Measurements from ENCODE around the gene SF1. TPM values are rescaled to one million over a fixed set of nuclear protein-coding genes. Genes with fewer than 3 reads are reported as not detected.
"Not testable (repeated sequence)": the region's sequence is repeated elsewhere in the genome, so short reads cannot be mapped to it uniquely, and the experiment has no call there.

Gene SF1, protein sequence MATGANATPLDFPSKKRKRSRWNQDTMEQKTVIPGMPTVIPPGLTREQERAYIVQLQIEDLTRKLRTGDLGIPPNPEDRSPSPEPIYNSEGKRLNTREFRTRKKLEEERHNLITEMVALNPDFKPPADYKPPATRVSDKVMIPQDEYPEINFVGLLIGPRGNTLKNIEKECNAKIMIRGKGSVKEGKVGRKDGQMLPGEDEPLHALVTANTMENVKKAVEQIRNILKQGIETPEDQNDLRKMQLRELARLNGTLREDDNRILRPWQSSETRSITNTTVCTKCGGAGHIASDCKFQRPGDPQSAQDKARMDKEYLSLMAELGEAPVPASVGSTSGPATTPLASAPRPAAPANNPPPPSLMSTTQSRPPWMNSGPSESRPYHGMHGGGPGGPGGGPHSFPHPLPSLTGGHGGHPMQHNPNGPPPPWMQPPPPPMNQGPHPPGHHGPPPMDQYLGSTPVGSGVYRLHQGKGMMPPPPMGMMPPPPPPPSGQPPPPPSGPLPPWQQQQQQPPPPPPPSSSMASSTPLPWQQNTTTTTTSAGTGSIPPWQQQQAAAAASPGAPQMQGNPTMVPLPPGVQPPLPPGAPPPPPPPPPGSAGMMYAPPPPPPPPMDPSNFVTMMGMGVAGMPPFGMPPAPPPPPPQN
- 154 TPM for total RNA-seq

DNA sequence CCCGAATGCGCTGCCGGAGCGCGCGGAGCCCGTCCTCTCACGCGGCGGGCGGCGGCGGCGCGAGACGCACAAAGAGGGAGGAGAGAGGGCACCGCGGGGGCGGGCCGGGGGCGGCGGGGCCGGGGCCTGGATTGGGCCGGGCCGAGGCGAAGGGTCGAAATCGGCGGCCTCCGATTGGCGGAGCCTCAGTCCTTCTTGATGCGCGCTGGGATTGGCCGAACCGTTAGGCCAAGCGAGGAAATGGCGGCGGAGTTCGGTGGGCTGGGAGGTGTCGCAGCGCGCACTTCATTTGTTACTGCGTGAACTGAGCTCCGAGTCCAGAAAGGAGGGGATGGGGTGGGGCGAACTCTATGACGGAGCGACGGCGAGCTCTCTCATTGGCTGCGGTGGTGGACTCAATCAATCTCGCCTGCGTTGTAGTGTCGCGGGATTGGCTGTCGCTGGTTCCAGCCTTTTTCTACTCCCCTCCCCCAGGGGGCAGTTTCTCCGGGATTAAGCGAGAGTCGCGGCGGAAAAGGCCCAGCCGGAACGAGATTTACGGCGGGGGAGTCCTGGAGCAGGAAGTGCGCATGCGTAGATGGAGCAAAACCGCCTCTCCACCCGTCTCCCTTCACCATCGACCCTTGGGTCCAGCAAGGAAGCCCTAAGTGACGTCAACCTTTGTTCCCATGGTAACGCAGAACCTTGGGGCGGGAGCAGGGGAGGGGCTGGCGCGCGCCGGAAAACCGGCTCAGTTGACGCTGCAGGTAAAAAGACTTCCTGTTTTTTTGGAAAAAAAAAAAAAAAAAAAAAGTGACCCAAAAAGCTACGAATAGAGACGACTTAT lies at the start of gene SF1:
SF1 (minus strand) TSS at position 70 of the 826 bp plus-strand sequence. CDS start 150 bp downstream, outside the sequence.
- DNase-seq: peak; percentile 100

DNA sequence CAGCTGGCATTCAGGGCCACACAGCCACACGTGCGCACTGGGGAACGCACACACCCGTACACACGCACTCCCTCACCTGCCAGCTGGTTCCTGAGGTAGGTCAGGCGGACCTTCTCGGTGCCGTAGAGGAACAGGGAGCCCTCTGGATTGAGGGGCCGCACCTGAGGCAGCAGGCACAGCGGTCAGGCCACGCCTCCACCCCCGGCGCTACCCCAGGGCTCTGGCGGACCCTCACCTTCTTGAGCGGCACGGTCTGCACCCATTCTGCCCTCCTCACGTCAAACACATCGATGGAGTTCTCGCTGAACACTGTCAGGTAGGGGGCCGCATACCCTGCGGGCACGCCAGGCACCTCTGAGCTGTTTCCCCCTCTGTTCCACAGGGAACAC lies 49.1 kb upstream of the SF1 start:
- no peak for DNase-seq

DNA sequence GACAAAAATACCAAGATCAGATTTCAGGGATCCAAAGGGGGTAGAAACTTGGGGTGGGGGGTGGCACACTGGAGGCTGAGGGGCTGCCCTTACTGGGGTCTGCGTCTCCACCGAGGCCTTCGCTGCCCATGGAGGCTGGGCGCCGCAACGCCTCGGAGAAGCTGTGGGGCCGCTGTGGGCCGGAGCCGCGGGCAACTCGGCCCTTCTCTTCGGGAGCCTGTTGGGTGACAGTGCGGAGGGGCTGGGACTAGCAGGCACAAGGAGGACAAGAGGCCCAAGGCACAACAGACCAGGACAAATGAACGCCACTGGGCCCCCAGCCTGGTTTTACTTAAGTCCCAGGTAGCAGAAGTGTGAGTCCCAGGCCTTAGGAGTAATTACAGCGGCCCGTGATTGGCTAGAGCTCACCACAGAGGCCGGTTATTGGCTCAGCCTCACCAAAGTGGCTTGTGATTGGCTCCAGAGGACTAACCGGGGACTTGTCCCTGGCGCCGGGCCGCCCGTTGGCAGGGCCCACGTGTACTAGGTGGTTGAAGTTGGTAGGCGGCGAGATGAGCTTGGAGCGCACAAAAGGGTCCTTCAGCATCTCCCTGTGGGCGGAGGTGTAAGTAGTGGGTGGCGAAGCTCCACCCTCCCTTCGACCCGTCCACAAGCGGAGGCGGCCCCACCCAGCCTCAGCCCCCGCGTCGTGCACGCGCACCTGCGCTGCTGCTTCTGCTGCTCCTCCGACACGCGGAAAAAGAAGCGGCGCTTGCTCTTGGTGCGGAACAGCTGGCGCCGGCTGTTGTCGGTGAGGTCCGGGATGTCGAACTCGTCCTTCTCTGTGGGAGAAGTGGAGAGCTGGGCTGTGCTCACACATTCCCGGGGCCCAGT lies 48.5 kb upstream of the SF1 start:
- DNase-seq: no peak

DNA sequence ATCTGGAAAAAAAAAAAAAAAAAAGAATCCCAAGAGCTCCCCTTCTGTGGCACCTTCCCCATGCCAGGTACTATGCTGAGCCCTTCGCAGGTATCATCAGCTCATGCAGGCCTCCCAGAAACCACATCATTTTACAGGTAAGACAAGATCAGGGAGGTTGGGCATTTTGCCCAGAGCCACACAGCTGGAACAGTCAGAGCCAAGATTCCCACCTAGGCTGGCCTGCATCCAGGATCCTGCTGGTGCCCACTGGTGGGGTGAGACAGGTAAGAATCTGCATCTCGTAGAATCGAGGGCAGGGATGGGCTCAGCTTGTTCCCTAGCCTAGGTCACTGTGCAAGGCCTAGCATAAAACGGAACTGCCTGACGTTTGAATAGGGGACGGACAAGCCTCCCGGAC lies 47.7 kb upstream of the SF1 start:
- no peak for DNase-seq

DNA sequence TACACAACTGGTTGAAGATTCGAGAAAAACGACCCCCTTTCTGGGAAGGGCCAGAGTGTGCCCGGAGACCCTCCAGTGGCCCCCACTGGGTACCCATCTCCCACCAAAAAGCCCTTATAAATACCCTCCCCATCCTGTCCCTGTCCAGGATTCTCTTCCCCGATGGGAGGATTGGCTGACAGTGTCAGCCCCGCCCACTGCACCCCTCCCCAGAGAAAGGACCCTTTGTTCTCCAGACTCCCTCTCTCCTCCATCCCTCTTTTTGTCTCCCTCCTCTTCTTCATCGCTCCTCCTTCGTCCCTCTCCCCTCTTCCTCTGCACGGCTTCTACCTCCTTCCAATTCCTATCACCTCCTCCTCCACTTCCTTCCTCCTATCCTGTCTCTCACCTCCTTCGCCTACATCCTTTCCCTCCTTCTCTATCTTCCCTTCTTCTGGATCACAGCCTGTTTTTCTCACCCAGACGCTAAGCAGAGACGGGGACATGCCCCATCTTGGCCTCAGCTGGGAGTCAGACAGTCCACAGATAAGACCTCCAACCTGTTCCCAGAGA lies 45.3 kb upstream of the SF1 start:
- DNase-seq: no peak

DNA sequence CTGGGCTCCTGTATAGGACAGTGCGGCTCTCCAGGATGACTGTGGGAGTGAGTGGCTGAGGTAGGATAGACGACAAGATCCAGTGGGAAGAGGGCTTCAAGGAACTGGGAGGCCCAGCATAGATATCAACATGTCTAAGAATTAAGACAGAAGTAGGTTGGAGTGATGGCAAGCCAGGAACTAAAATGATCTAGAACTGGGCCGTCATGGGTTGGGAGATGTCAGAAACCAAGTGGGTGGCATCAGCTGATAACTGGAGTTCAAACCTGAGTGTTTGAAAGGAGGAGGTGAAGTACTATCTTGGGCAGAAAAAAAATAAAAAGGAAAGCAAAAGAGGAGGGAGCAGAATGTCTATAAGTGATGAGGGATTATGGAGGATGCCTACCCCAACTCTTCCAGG lies 39.1 kb upstream of the SF1 start:
- no peak for DNase-seq

DNA sequence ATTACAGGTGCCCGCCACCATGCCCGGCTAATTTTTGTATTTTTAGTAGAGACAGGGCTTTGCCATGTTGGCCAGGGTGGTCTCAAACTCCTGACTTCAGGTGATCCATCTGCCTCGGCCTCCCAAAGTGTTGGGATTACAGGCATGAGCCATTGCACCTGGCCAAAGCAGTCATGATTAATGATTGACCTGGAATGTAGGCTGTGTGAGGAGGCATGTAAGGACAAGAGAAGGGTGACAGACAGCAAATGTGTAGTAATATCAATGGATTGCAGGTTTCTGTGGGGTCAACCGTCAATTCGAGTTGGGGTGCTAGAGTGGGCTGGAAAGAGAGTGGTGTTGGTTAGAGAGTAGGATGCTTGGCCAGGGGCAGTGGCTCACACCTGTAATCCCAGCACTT lies 37.1 kb upstream of the SF1 start:
- not testable (repeated sequence) for DNase-seq

DNA sequence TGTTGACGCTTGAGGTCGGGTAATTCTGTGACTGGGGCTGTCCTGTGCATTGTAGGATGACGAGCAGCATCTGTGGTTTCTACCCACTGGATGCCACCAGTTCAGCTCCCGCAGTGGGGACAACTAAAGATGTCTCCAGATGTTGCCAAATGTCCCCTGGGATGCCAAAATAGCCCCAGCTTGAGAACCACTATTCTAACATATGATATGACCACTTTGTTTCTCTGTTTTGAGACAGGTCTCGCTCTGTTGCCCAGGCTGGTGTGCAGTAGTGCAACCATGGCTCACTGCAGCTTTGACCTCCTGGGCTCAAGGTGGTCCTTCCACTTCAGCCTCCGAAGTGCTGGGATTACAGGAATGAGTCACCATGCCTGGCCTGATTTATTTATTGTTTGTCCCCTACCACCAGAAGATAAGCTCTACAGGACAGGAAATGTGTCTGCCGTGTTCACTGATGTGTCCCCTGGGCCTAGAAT lies 36.4 kb upstream of the SF1 start:
- no peak for DNase-seq

DNA sequence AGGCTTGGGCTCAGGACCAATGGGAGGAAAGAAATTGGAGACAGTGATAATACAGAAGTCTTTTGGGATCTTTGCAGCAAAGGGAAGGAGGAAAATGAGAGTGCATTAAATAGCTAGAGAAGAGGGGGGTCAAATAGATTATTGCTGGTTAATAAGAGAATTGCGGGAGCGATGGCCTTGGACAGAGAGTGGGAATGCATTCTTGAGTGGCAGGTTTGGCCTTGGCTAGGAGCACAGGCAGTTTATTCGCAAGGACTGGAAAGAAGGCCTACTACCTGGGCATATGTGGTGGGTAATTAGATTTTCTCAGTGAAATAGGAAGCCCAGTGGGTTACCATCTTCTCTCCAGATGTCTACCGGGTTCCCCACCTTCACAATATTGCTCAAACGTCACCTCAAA lies 35.5 kb upstream of the SF1 start:
- no peak for DNase-seq

DNA sequence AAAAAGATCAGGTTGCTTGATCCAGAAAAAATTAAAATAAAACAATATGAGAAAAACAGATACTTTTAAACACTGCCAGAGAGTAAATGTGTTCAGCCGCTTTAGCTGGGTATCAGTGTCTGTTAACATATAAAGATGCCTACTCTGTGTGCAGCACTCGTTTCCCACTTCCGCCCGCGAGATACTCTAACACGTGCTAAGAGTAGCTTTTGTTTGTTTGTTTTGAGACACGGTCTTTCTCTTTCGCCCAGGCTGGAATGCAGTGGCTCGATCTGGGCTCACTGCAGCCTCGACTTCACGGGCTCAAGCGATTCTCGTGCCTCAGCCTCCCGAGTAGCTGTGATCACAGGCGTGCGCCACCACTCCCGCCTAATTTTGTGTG lies 32.5 kb upstream of the SF1 start:
- no peak for DNase-seq

DNA sequence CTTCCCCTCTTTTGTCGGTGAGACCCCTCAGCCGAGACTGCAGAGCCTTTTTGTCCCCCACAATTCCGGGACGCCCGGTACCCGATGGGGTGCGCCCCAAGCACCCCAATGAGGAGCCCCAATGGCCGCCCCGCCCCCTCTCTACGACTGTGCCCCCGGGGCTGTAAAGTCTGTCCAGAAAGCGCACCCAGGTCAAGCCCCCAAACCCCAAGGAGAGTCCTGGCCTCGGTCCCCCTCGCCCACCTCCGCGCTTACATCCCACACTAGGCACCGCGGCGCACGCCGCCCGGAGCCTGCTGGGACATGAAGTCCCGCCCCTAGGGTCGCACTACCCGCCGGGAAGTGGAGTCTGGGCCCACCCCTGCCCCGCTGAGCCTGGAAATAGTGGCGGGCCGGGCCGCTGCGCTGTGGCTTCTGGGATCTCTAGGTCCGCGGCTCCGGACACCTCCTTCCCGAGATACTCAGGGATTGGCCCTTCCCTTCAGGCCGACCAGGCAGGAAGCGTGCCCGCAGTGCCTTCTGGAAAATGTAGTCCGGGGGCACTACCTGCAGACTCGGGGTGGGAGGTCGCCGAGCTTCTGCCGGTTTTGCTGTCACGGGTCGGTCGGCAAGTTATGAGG lies 32.0 kb upstream of the SF1 start, which contains the start of gene MEN1:
MEN1 (minus strand) TSS at position 281 of the 620 bp plus-strand sequence. CDS start 442 bp downstream, outside the sequence.
- peak; percentile 95 for DNase-seq

DNA sequence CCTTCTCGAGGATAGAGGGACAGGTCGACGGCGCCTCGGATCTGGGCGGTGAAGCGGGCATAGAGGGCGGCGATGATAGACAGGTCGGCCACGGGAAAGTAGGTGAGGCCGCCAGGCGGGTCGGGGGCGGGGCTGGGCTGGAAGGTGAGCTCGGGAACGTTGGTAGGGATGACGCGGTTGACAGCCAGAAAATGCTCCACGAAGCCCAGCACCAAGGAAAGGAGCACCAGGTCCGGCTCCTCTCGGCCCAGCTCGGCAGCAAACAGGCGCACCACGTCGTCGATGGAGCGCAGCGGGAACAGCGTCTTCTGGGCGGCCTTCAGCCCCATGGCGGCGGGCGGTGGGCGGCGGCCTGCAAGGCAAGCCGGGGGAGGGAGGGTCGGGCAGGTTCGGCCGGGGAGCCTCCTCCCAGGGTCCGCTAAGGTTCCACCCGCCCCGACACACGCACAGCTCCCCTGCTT lies 31.5 kb upstream of the SF1 start:
- DNase-seq: no peak

DNA sequence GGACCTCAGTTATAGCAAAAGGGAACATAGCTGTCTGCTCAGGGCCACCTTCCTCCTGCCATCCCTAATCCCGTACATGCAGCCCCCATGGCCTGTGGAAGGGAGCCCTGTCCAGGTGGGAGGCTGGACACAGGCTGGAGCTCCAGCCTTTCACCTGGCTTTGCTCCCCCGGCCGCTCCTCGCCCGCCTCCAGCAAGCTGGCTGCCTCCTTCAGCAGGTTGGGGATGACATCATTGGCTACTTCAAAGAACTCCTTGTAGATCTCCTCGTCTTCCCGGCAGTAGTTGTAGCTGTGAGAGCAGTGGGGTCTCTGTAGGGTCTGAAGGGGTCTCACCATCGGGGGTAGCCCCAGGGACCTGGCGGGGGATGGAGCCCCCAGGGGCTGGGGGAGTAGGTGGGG lies 27.1 kb upstream of the SF1 start:
- DNase-seq: no peak

DNA sequence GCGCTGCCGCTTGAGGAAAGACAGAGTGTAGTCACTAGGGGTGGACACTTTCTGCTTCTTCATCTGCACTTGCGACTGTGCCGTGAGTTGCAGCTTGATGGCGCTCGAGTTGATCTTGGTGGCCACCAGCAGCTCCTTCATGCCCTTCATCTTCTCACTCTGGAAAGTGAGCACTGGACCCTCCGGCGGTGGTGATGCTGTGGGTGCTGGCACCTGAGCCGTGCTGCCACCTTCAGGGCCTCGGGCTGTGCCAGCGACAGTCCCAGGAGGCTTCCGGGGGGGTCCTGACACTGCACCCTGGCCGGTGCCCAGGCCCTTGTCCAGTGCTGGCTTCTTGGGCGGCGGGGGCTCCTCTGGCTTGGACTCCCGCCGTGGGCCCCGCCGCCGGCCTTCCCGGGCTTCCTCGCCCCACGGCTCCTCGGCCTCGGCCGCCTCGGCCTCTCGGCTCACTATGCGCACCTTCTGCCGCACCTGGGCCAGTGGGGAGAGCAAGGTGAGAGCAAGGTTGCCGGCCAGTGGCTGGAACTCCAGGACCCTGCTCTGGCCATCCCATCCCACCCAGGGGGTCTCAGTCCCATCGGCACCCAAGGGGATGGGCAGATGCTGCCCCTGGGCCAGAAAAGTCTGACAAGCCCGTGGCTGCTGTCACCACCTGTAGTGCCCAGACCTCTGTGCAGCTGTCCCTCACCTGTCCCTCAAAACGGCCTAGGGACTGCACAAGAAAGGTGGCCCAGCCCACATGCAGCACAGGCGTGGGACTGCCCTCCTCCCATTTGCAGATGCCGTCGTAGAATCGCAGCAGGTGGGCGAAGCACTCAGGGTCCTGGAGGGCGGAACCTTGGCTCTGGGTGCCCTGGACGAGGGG lies 26.2 kb upstream of the SF1 start:
- no peak for DNase-seq

DNA sequence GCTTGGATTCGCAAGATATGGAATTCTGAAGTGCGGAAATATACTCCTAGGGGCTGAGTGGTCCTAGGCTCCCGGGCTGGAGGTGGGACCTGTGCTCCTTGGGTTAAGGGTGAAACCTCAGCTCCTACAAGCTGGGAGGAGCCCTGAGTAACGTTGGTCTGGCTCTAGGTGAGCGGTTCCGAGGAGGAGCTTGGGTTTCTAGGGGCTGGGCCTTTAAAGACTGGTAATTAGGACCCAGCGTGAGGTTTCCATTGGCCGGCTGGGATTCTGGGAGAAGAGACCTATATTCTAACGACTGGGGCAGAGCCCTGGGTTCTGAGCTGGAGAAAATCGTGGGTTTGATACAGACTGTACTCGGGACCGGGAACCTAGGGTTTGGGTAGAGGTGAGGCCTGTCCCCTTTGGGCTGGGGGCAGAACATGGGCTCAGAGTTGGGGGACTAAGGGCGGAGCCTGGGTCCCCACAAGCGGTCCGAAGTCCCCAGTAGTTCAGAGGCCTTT lies 25.6 kb upstream of the SF1 start:
- DNase-seq: no peak

DNA sequence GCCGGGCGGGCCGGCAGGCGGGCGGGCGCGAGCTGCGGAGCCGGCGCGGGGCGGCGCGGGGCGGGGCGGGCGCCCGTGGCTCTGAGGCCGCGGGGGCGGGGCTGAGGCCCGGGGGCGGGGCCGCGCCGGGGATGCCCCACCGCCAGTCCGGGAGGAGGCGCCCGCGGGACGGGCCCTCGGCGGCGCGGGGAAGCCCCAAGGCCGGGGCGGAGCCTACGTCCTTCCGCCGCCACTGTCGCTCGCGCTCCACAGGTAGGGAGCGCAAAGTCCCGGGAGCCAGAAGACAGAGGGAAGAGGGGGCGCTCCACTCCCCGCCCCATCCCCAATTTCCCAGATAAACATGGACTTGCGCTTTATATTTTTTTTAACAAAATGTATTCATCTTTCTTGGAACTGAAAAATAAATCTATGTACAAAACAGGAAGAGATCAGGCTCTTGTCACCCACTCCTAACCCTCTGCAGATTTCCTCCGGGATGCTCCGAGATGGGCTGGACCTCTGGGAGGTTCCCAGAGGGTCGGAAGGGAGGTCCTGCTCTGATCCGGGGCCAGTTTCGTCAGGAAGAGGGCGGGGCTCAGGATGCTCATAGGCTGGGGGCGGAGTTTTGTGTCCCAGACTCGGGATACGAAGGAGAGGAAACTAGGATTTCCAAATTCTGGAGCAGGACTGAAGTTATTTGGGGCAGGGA lies 25.0 kb upstream of the SF1 start, which contains the start of gene MAP4K2:
MAP4K2 (minus strand) TSS at position 57 of the 688 bp plus-strand sequence. CDS start 65 bp downstream, outside the sequence.
- peak; percentile 46 for DNase-seq

DNA sequence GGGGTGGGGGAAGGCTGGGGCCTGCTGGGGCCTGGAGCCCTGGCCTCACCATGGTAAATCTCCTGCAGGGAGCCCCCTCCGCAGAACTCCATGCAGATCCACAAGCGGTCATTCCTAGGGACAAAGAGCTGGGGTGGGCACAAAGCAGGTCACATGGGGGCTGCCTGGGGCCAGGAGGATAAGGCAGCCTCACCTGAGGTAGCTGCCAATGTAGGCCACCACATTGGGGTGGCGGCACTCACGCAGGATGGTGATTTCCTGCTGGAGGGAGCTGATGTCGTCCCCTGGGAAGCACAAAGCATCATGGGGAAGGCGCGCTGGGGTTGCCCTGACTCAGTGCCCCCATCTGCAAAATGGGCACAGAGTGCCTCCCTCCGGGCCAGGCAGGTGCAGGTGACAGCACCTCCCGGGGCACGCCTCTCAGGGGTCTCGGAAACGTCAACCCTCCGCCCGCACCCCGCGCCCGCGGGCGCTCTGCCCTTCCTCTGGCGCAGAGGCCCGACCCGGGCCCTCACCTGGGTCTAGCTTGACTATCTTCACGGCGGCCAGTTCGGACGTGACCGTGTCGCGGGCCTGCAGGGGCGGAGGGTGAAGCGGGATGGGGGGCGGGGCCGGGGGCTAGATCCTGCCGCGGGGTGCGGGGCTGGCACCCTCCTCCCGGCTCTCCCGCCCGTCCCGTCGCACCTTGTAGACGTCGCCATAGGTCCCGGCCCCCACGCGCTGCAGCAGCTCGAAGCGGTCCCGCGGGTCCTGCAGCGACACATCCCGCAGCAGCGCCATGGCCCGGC lies 24.2 kb upstream of the SF1 start:
- DNase-seq: no peak

Measured in skin of body (tissue), 2 donors.